Skeletal muscle tissue (tissue), 4 donors: ENCODE measurements around the gene KIF21A. TPM values are rescaled to one million over a fixed set of nuclear protein-coding genes. Genes with fewer than 3 reads are reported as not detected.

Experiments used
- H3K27ac ChIP-seq: one replicate; pipeline ENCODE4 v1.7.0; 2013; ENCODE audit warnings: mild to moderate bottlenecking, low read depth, low read length, inconsistent platforms
- H3K27me3 ChIP-seq, 3 donors: one replicate each; pipeline ENCODE4 v1.7.0; 2013; ENCODE audit warnings: low read length in 3 of 3; ENCODE audit not compliant: control insufficient read depth in 3 of 3, insufficient read depth in 3 of 3
- H3K36me3 ChIP-seq, 3 donors: one replicate each; pipeline ENCODE4 v1.7.0; 2013; ENCODE audit warnings: low read length in 3 of 3; ENCODE audit not compliant: control insufficient read depth in 3 of 3, insufficient read depth in 3 of 3
- H3K4me1 ChIP-seq, 3 donors: one replicate each; pipeline ENCODE4 v1.7.0; 2013; ENCODE audit warnings: low read length in 3 of 3, mild to moderate bottlenecking in 3 of 3; ENCODE audit not compliant: control insufficient read depth in 3 of 3, insufficient read depth in 3 of 3
- H3K4me3 ChIP-seq, 3 donors: one replicate each; pipeline ENCODE4 v1.7.0; 2013; ENCODE audit warnings: low read length in 3 of 3
- H3K9ac ChIP-seq, 3 donors: one replicate each; pipeline ENCODE4 v1.7.0; 2013; ENCODE audit warnings: low read length in 3 of 3, mild to moderate bottlenecking in 3 of 3, moderate library complexity in 2 of 3, low read depth in 1 of 3
- H3K9me3 ChIP-seq, 3 donors: one replicate each; pipeline ENCODE4 v1.7.0; 2013; ENCODE audit warnings: low read length in 3 of 3; ENCODE audit not compliant: control insufficient read depth in 3 of 3
- total RNA-seq: library from RNA; depleted of rRNA; stranded (reverse); fragments of >200 nt; gene quantifications from one replicate; pipeline ENCODE4 v1.2.3, GENCODE V29; 2014
- donor health status: Osteomylitis.

Gene KIF21A
- total RNA-seq, 1 donor from 2014 or later = 6.3 TPM

GRCh38 chr12:39435531-39435930, 7.4 kb downstream of the KIF21A start:
- no peaks in the 10 kb centered on the region for H3K27me3 ChIP-seq
- H3K9me3 ChIP-seq = no peaks in the 10 kb centered on the region
- H3K9ac ChIP-seq = no peak overlapping the region
- peaks cover 0 to 9% (median under 1%) of the 10 kb centered on the region in 3 donors for H3K4me1 ChIP-seq
- H3K4me3 ChIP-seq = no peak overlapping the region
- no peak overlapping the region for H3K27ac ChIP-seq
- no peaks in the 10 kb centered on the region for H3K36me3 ChIP-seq

GRCh38 chr12:39431797-39432196, 11.1 kb downstream of the KIF21A start:
- H3K9ac ChIP-seq = no peak overlapping the region
- peaks cover 0 to 6% (median 0%) of the 10 kb centered on the region in 3 donors for H3K4me1 ChIP-seq
- H3K27ac ChIP-seq = no peak overlapping the region
- H3K36me3 ChIP-seq = no peaks in the 10 kb centered on the region
- H3K27me3 ChIP-seq = no peaks in the 10 kb centered on the region
- no peaks in the 10 kb centered on the region for H3K9me3 ChIP-seq
- no peak overlapping the region for H3K4me3 ChIP-seq

GRCh38 chr12:39431002-39431796, 11.7 kb downstream of the KIF21A start:
- H3K36me3 ChIP-seq = no peaks in the 10 kb centered on the region
- no peaks in the 10 kb centered on the region for H3K9me3 ChIP-seq
- H3K4me1 ChIP-seq = peaks cover 0 to 6% (median 0%) of the 10 kb centered on the region in 3 donors
- no peak overlapping the region for H3K27ac ChIP-seq
- H3K9ac ChIP-seq = no peak overlapping the region
- H3K4me3 ChIP-seq = no peak overlapping the region
- no peaks in the 10 kb centered on the region for H3K27me3 ChIP-seq

GRCh38 chr12:39429809-39430208, 13.1 kb downstream of the KIF21A start:
- Histone ChIP-seq H3K4me3 (no peak overlapping the region), H3K27ac (no peak overlapping the region), H3K9me3 (no peaks in the 10 kb centered on the region), H3K27me3 (no peaks in the 10 kb centered on the region), H3K36me3 (no peaks in the 10 kb centered on the region), H3K9ac (no peak overlapping the region), H3K4me1 (peaks cover 0 to 6% (median 0%) of the 10 kb centered on the region in 3 donors)

- no peaks in the 10 kb centered on the region for H3K9me3 ChIP-seq
- no peak overlapping the region for H3K4me3 ChIP-seq
- H3K9ac ChIP-seq = no peak overlapping the region
- H3K27ac ChIP-seq = no peak overlapping the region
- H3K27me3 ChIP-seq = no peaks in the 10 kb centered on the region
- H3K4me1 ChIP-seq = peaks cover 0 to 6% (median 0%) of the 10 kb centered on the region in 3 donors
- H3K36me3 ChIP-seq = no peaks in the 10 kb centered on the region
These were observed 15.5 kb downstream of the KIF21A start for GRCh38 chr12:39427360-39427808.

- H3K4me1 ChIP-seq = peaks cover 0 to 6% (median 0%) of the 10 kb centered on the region in 3 donors
These were observed 16.2 kb downstream of the KIF21A start for GRCh38 chr12:39426636-39427240.

GRCh38 chr12:39420043-39420442, 22.9 kb downstream of the KIF21A start:
- H3K9ac ChIP-seq = no peak overlapping the region
- no peaks in the 10 kb centered on the region for H3K27me3 ChIP-seq
- H3K9me3 ChIP-seq = no peaks in the 10 kb centered on the region

More at GRCh38 chr12:39426636-39427240, 16.2 kb downstream of the KIF21A start:
- no peaks in the 10 kb centered on the region for H3K36me3 ChIP-seq
- no peak overlapping the region for H3K9ac ChIP-seq
- no peak overlapping the region for H3K27ac ChIP-seq
- H3K9me3 ChIP-seq = no peaks in the 10 kb centered on the region
- H3K27me3 ChIP-seq = no peaks in the 10 kb centered on the region
- no peak overlapping the region for H3K4me3 ChIP-seq

GRCh38 chr12:39419471-39419870, 23.4 kb downstream of the KIF21A start:
- H3K27me3 ChIP-seq = no peaks in the 10 kb centered on the region
- H3K36me3 ChIP-seq = no peaks in the 10 kb centered on the region
- H3K4me3 ChIP-seq = no peak overlapping the region
- H3K9me3 ChIP-seq = no peaks in the 10 kb centered on the region
- peaks cover 0 to 2% (median 0%) of the 10 kb centered on the region in 3 donors for H3K4me1 ChIP-seq
- no peak overlapping the region for H3K9ac ChIP-seq
- H3K27ac ChIP-seq = no peak overlapping the region

More at GRCh38 chr12:39420043-39420442, 22.9 kb downstream of the KIF21A start:
- Histone ChIP-seq H3K36me3 (no peaks in the 10 kb centered on the region), H3K4me1 (peaks cover 0 to 2% (median 0%) of the 10 kb centered on the region in 3 donors), H3K4me3 (no peak overlapping the region), H3K27ac (no peak overlapping the region)

- Histone ChIP-seq H3K4me3 (no peak overlapping the region), H3K27ac (no peak overlapping the region), H3K27me3 (no peaks in the 10 kb centered on the region), H3K9me3 (no peaks in the 10 kb centered on the region), H3K36me3 (no peaks in the 10 kb centered on the region), H3K9ac (no peak overlapping the region), H3K4me1 (peaks cover 0 to 2% (median 0%) of the 10 kb centered on the region in 3 donors)
These were observed 25.0 kb downstream of the KIF21A start for GRCh38 chr12:39417916-39418315.
